H1 (cell line): Measurements from ENCODE around the gene PNO1. TPM values are rescaled to one million over a fixed set of nuclear protein-coding genes. Genes with fewer than 3 reads are reported as not detected.

ENCODE experiments used
- CTCF ChIA-PET: fragments of 300-600 bp; sonication (Branson Sonifier 250); formaldehyde crosslinking; loops from one replicate; lab custom pipeline; 2021; ENCODE audit not compliant: partially characterized antibody; lab: Charles Lee
- POLR2A ChIA-PET: fragments of 300-600 bp; sonication (Branson Sonifier 250); formaldehyde crosslinking; loops from one replicate; lab custom pipeline; 2021; ENCODE audit warnings: inconsistent platforms; ENCODE audit not compliant: partially characterized antibody; lab: Charles Lee
- DNase-seq, 2 experiments: peaks; one replicate each; pipeline versions ENCODE4 v3.0.0 to v3.0.0-alpha.2; 2010 to 2022; ENCODE audit warnings: low spot score in 2 of 2, low read depth in 1 of 2, mixed read lengths in 1 of 2
- FAIRE-seq: peaks from 2 replicates; lab custom pipeline; 2011; peaks lifted over from hg19 to GRCh38; lab: Jason Lieb, UNC
- H2AFZ ChIP-seq: 2 replicates; pipeline ENCODE4 v1.8.1; 2012; ENCODE audit warnings: low read length, inconsistent platforms
- H2AK5ac ChIP-seq: 2 replicates; pipeline ENCODE4 v1.6.1; 2013; ENCODE audit warnings: low read depth, low read length
- H2BK120ac ChIP-seq: replicated peaks from 2 replicates; pipeline ENCODE3; 2013; ENCODE audit warnings: low read depth, low read length, inconsistent platforms
- H2BK12ac ChIP-seq: 2 replicates; pipeline ENCODE4 v1.6.1; 2013; ENCODE audit warnings: low read depth, low read length
- H2BK15ac ChIP-seq: 2 replicates; pipeline ENCODE4 v1.6.1; 2013; ENCODE audit warnings: low read length
- H2BK20ac ChIP-seq: 2 replicates; pipeline ENCODE4 v1.6.1; 2013; ENCODE audit warnings: low read length
- H2BK5ac ChIP-seq: 2 replicates; pipeline ENCODE4 v1.6.1; 2013; ENCODE audit warnings: low read depth, low read length
- H3K14ac ChIP-seq: 2 replicates; pipeline ENCODE4 v1.6.1; 2013; ENCODE audit warnings: inconsistent platforms; ENCODE audit not compliant: insufficient read length
- H3K18ac ChIP-seq: 2 replicates; pipeline ENCODE4 v1.6.1; 2013; ENCODE audit warnings: low read length; ENCODE audit errors: extremely low read depth
- H3K23ac ChIP-seq: 2 replicates; pipeline ENCODE4 v1.6.1; 2013; ENCODE audit warnings: inconsistent platforms; ENCODE audit not compliant: insufficient read length
- H3K23me2 ChIP-seq: 2 replicates; pipeline ENCODE4 v1.6.1; 2013; ENCODE audit warnings: low read depth, low read length
- H3K27ac ChIP-seq: 2 replicates; pipeline ENCODE4 v1.6.1; 2011; ENCODE audit warnings: low read depth, low read length, inconsistent platforms
- H3K27me3 ChIP-seq, 4 experiments: replicated peaks in 1 of 4; 1 replicate in 1 of 4; 2 replicates in 3 of 4; pipeline versions ENCODE4 v1.6.1 to v1.8.1; 2011 to 2013; ENCODE audit warnings: low read length in 3 of 4, mild to moderate bottlenecking in 3 of 4, inconsistent platforms in 2 of 4, mixed read lengths in 2 of 4, moderate library complexity in 1 of 4; ENCODE audit not compliant: control insufficient read depth in 3 of 4, insufficient read depth in 3 of 4; ENCODE audit errors: extremely low read depth in 1 of 4
- H3K36me3 ChIP-seq, 4 experiments: 2 replicates each; pipeline versions ENCODE4 v1.6.1 to v1.8.1; 2011 to 2013; ENCODE audit warnings: mild to moderate bottlenecking in 4 of 4, low read length in 3 of 4, moderate library complexity in 2 of 4, control low read depth in 1 of 4, inconsistent platforms in 1 of 4; ENCODE audit not compliant: insufficient read depth in 4 of 4, control insufficient read depth in 2 of 4
- H3K4ac ChIP-seq: replicated peaks from 2 replicates; pipeline ENCODE3; 2013; ENCODE audit warnings: low read length, low read depth, mixed read lengths, inconsistent platforms; ENCODE audit not compliant: insufficient read length
- H3K4me1 ChIP-seq, 4 experiments: replicated peaks in 1 of 4; 1 replicate in 1 of 4; 2 replicates in 3 of 4; pipeline versions ENCODE4 v1.6.1 to v1.8.1; 2011 to 2013; ENCODE audit warnings: low read length in 3 of 4, inconsistent platforms in 2 of 4, mixed read lengths in 1 of 4; ENCODE audit not compliant: insufficient read depth in 4 of 4, control insufficient read depth in 3 of 4
- H3K4me2 ChIP-seq, 2 experiments: 2 replicates each; pipeline versions ENCODE4 v1.6.1 to v1.8.1; 2011 to 2013; ENCODE audit warnings: low read depth in 2 of 2, low read length in 2 of 2, control low read depth in 1 of 2, inconsistent platforms in 1 of 2, mild to moderate bottlenecking in 1 of 2; ENCODE audit not compliant: insufficient read depth in 1 of 2
- H3K4me3 ChIP-seq, 4 experiments: fragments of 200-600, 300-600 bp in 1 of 4; sonication (generic), shearing (Covaris generic), sonication (Bioruptor Twin) in 1 of 4; 2 replicates each; pipeline versions ENCODE4 v1.5.1 to v1.8.1; 2011 to 2016; ENCODE audit warnings: low read length in 4 of 4, low read depth in 3 of 4, control low read depth in 2 of 4, inconsistent platforms in 2 of 4, mild to moderate bottlenecking in 2 of 4, mixed read lengths in 1 of 4, moderate library complexity in 1 of 4; ENCODE audit not compliant: insufficient read depth in 2 of 4; ENCODE audit errors: extremely low read depth in 1 of 4
- H3K56ac ChIP-seq: replicated peaks from 2 replicates; pipeline ENCODE3; 2013; ENCODE audit warnings: low read depth, mild to moderate bottlenecking, mixed read lengths, low read length, inconsistent platforms; ENCODE audit not compliant: insufficient read length
- H3K79me1 ChIP-seq: 2 replicates; pipeline ENCODE4 v1.6.1; 2013; ENCODE audit warnings: low read depth, low read length, control low read depth
- H3K79me2 ChIP-seq, 2 experiments: 2 replicates each; pipeline versions ENCODE4 v1.6.1 to v1.8.1; 2012 to 2013; ENCODE audit warnings: low read length in 2 of 2, mild to moderate bottlenecking in 2 of 2, inconsistent platforms in 1 of 2; ENCODE audit not compliant: insufficient read depth in 2 of 2, control insufficient read depth in 1 of 2
- H3K9ac ChIP-seq, 4 experiments: replicated peaks in 1 of 4; 1 replicate in 1 of 4; 2 replicates in 3 of 4; pipeline versions ENCODE4 v1.6.1 to v1.8.1; 2011 to 2013; ENCODE audit warnings: low read depth in 3 of 4, low read length in 3 of 4, control low read depth in 2 of 4, mild to moderate bottlenecking in 2 of 4, moderate library complexity in 2 of 4, inconsistent platforms in 1 of 4; ENCODE audit errors: extremely low read depth in 1 of 4
- H3K9me3 ChIP-seq, 2 experiments: 2 replicates each; pipeline versions ENCODE4 v1.6.1 to v1.8.1; 2012 to 2013; ENCODE audit warnings: mild to moderate bottlenecking in 2 of 2, moderate library complexity in 2 of 2, control low read depth in 1 of 2, inconsistent platforms in 1 of 2, low read depth in 1 of 2, low read length in 1 of 2, mixed read lengths in 1 of 2; ENCODE audit not compliant: insufficient read depth in 2 of 2
- H4K20me1 ChIP-seq, 2 experiments: replicated peaks in 1 of 2; 2 replicates each; pipeline versions ENCODE3 to v1.8.1; 2011 to 2013; ENCODE audit warnings: inconsistent platforms in 2 of 2, low read length in 2 of 2, mild to moderate bottlenecking in 1 of 2; ENCODE audit not compliant: insufficient read depth in 2 of 2, control insufficient read depth in 1 of 2
- H4K5ac ChIP-seq: 2 replicates; pipeline ENCODE4 v1.6.1; 2013; ENCODE audit warnings: low read length, low read depth, mixed read lengths, inconsistent platforms; ENCODE audit not compliant: insufficient read length
- H4K8ac ChIP-seq: 2 replicates; pipeline ENCODE4 v1.8.0; 2013; ENCODE audit warnings: mild to moderate bottlenecking, moderate library complexity, low read length, inconsistent platforms; ENCODE audit not compliant: insufficient read depth; ENCODE audit errors: extremely low read depth
- H4K91ac ChIP-seq: replicated peaks from 2 replicates; pipeline ENCODE3; 2013; ENCODE audit warnings: low read length, mixed read lengths, inconsistent platforms; ENCODE audit not compliant: insufficient read length
- MAFK ChIP-seq: IDR thresholded peaks from 2 replicates; pipeline ENCODE4 v1.6.1; 2012; ENCODE audit warnings: low read depth, mild to moderate bottlenecking, improper control_type of control experiment, low read length
- NRF1 ChIP-seq: IDR thresholded peaks from 2 replicates; pipeline ENCODE4 v1.6.1; 2011; ENCODE audit warnings: mild to moderate bottlenecking, low read depth, low read length, improper control_type of control experiment
- POLR2AphosphoS5 ChIP-seq: IDR thresholded peaks from 2 replicates; pipeline ENCODE4 v1.6.1; 2011; ENCODE audit warnings: low read depth, low read length
- RAD21 ChIP-seq, 2 experiments: IDR thresholded peaks in 1 of 2; conservative IDR thresholded peaks in 1 of 2; 2 replicates each; pipeline ENCODE4 v1.6.1; 2011; ENCODE audit warnings: low read depth in 2 of 2, low read length in 2 of 2, improper control_type of control experiment in 1 of 2, inconsistent platforms in 1 of 2, mild to moderate bottlenecking in 1 of 2, moderate library complexity in 1 of 2
- RBBP5 ChIP-seq: IDR thresholded peaks from 2 replicates; pipeline ENCODE4 v1.7.1; 2012; ENCODE audit warnings: low read depth, mild to moderate bottlenecking, inconsistent platforms, low read length, moderate library complexity, borderline replicate concordance
- RNF2 ChIP-seq: fragments of 200-900, 300-1000 bp; sonication (generic); IDR thresholded peaks from 2 replicates; pipeline ENCODE4 v1.7.1; 2016; ENCODE audit warnings: borderline replicate concordance, low read depth, mild to moderate bottlenecking, antibody characterized with exemption, low read length; ENCODE audit not compliant: poor library complexity, severe bottlenecking; ENCODE audit errors: missing control alignments
- SRF ChIP-seq: IDR thresholded peaks from 2 replicates; pipeline ENCODE4 v1.6.1; 2011; ENCODE audit warnings: mild to moderate bottlenecking, low read depth, low read length, moderate library complexity
- TAF7 ChIP-seq: optimal IDR thresholded peaks from 2 replicates; pipeline ENCODE3; 2011; ENCODE audit warnings: low read depth, mild to moderate bottlenecking, inconsistent platforms, low read length, moderate library complexity, borderline replicate concordance
- WGBS, 2 experiments: shearing (Covaris generic) in 1 of 2; methylation state at CpG; one replicate each; pipeline versions ENCODE4 v1.1.6 to v1.1.7; 2013 to 2015; ENCODE audit warnings: low lambda C conversion rate in 2 of 2, mixed read lengths in 2 of 2, inconsistent platforms in 1 of 2, low coverage in 1 of 2, missing lambda C conversion rate in 1 of 2; ENCODE audit not compliant: insufficient replicate concordance in 2 of 2, insufficient coverage in 1 of 2, insufficient read length in 1 of 2; ENCODE audit errors: extremely low coverage in 1 of 2, missing lambda C conversion rate in 1 of 2; 5-methylcytosine and 5-hydroxymethylcytosine counted together
- polyA plus RNA-seq, 7 experiments: library from polyadenylated mRNA; depleted of rRNA in 3 of 7; stranded (reverse) in 5 of 7; unstranded in 2 of 7; fragments of >200 nt in 5 of 7; fragments of 200-250 nt in 2 of 7; gene quantifications; 1 replicate in 5 of 7; 2 replicates in 1 of 7; 4 replicates in 1 of 7; pipeline versions ENCODE4 v1.2.1 to v1.2.3, GENCODE V29; 2011 to 2013; ENCODE audit warnings: missing spikeins in 2 of 7, mixed read lengths in 2 of 7
- total RNA-seq: library from RNA; stranded (reverse); fragmentation: NEBNext Ultra II Directional; extraction: Animal tissue kit (Norgen Biotek cat#: 25700); gene quantifications from 2 replicates; pipeline ENCODE4 v1.2.1, GENCODE V29; 2021

Gene PNO1
- total and polyA plus RNA-seq, 2 of the 8 experiments (the other 6 are each of a cell fraction or from before 2014, with no cell fraction given), result 18.6 to 33.2 TPM

- H3K56ac ChIP-seq, result no peak overlapping the region
- H3K4me1 ChIP-seq, result no peaks in the 10 kb centered on the region
- H2AK5ac ChIP-seq, result no peak overlapping the region
- POLR2A ChIA-PET, result no interaction called here
- H3K18ac ChIP-seq, result no peak overlapping the region
- H3K4ac ChIP-seq, result no peak overlapping the region
- H2BK5ac ChIP-seq, result no peak overlapping the region
- DNase-seq, result no peak
- H3K23ac ChIP-seq, result no peak overlapping the region
- H4K91ac ChIP-seq, result no peak overlapping the region
- no peak overlapping the region for H3K4me3 ChIP-seq
- no peak for FAIRE-seq
- no peaks in the 10 kb centered on the region for H4K20me1 ChIP-seq
- no peak overlapping the region for H2BK15ac ChIP-seq
- H3K9me3 ChIP-seq, result no peaks in the 10 kb centered on the region
- H3K23me2 ChIP-seq, result no peaks in the 10 kb centered on the region
- CTCF ChIA-PET, result interaction anchor here (0.6 to 5.2 kb wide), 6 partner anchors 12 to 316 kb away, joined by 3 to 44 read pairs (median 3); no protein-coding TSS in a partner anchor
- no peak overlapping the region for H4K8ac ChIP-seq
- no peak overlapping the region for H2BK20ac ChIP-seq
- no peaks in the 10 kb centered on the region for H3K27me3 ChIP-seq
- H2AFZ ChIP-seq, result no peak overlapping the region
- H3K4me2 ChIP-seq, result no peak overlapping the region
- H3K9ac ChIP-seq, result no peak overlapping the region
- no peak overlapping the region for H2BK12ac ChIP-seq
- H2BK120ac ChIP-seq, result no peak overlapping the region
- H3K36me3 ChIP-seq, result peaks cover 0 to 3% (median 0%) of the 10 kb centered on the region in 4 experiments; a peak in 1 of 8 replicates
- H3K27ac ChIP-seq, result no peak overlapping the region
- no peak overlapping the region for H3K14ac ChIP-seq
- 90% methylated on average over 5 of the region's 5 CpGs; no CpG with 5 or more reads in 1 of the 2 experiments for WGBS, 2 experiments
- no peak overlapping the region for H4K5ac ChIP-seq
- H3K79me1 ChIP-seq, result no peaks in the 10 kb centered on the region
- H3K79me2 ChIP-seq, result no peaks in the 10 kb centered on the region
- TF ChIP-seq TAF7 (no peak), RBBP5 (no peak), NRF1 (no peak), MAFK (no peak), RAD21 (IDR thresholded peaks at IDR 0.05 in 1 of 2, conservative IDR thresholded peaks at IDR 0.05 in 1 of 2; ENCODE audit: low read depth in 2 of 2, low read length in 2 of 2) (no peak), SRF (no peak), POLR2AphosphoS5 (no peak), RNF2 (no peak)
These were observed 31.9 kb upstream of the PNO1 start for GRCh38 chr2:68125821-68126220.
